NCI-H524 (cell line): ENCODE results near the gene SSU72.
A peak's percentile ranks its signal among the peaks of the same experiment; 100 is the strongest.
"Not testable (repeated sequence)": the region's sequence is repeated elsewhere in the genome, so short reads cannot be mapped to it uniquely, and the experiment has no call there.

ENCODE experiments used
- DNase-seq, 2 experiments: peaks; one replicate each; lab custom pipeline; 2025; lab: John Stamatoyannopoulos, UW

The SSU72 gene

DNA sequence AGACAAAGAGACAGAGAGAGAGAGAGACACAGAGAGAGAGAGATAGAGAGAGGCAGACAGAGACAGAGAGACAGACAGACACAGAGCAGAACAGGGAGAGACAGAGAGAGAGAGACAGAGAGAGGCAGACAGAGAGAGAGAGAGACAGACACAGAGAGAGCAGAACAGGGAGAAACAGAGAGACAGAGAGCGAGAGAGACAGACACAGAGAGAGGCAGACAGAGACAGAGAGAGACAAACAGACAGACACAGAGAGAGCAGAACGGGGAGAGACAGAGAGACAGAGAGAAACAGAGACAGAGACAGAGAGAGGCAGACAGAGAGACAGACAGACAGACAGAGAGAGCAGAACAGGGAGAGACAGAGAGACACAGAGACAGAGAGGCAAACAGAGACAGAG is 20.7 kb upstream of the SSU72 start:
- DNase-seq, result not testable (repeated sequence)

DNA sequence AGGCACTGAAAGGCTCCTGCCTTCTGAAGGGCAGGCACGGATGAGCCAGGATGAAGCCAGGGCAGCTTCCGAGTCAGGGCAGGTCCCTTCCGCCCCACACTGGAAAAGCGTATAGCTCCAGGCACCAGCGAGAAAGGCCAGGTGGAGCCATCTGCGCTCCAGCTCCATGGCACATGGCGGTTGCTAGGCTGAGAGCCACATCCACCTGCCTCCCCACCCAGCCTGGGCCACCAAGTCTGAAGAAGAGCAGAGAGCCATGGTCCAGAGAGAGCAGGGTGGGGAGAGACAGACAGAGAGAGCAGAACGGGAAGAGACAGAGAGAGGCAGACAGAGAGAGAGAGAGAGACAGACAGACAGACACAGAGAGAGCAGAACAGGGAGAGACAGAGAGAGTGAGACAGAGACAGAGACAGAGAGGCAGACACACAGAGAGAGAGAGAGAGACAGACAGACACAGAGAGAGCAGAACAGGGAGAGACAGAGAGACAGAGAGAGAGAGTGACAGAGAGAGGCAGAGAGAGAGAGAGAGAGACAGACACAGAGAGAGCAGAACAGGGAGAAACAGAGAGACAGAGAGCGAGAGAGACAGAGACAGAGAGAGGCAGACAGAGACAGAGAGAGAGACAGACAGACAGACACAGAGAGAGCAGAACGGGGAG is 20.1 kb upstream of the SSU72 start:
- peak in 1 of 2 experiments; percentile 38 for DNase-seq

DNA sequence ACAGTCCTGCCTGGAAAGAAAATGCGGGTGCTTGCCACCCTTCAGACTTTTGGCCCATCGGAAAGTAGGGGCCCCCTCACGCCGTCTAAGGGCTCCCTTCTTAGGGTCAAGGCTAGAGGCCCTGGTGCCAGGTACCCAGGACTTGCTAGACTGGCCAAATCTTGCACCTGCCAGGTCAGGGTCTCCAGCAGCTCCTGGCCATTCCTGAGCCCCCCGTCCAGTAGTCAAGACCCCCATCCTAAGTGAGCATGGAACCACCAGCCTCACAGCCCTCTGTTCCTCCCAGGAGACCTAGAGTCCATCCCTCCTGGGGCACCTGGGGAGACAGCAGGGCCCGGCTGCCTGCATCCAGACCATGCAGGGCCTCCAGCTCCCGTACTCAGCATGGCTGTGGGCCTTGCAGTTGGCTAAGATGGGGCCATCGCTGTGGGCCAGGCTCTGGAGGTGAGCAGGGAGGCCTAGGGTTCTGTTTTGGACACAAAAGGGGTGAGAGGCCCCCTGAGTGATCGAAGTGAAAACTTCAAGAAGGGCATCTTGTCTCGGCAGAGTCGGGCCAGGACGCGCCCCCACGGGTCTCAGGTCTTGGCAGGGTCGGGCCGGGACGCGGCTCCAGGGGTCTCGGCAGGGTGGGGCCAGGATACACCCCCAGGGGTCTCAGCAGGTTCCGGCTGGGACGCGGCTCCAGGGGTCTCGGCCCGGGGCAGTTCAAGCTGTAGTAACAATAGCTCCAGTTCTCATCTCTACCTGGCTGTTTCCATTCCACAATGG is 19.4 kb upstream of the SSU72 start:
- DNase-seq, result no peak

DNA sequence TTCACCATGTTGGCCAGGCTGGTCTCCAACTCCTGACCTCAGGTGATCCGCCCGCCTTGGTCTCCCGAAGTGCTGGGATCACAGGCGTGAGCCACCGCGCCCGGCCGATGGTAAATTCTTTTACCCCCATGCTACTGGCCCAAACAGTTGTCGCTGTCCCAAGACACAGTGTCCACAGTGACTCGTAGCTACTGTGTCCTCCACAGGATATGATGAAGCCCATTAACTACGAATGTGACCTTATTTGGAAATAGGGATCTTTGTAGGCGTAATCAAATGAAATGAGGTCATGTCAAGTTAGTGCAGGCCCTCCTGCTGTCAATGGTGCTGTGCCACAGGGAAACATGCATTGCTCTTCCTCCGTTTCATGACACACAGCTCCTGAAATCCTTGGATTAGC is 16.8 kb upstream of the SSU72 start:
- no peak for DNase-seq

DNA sequence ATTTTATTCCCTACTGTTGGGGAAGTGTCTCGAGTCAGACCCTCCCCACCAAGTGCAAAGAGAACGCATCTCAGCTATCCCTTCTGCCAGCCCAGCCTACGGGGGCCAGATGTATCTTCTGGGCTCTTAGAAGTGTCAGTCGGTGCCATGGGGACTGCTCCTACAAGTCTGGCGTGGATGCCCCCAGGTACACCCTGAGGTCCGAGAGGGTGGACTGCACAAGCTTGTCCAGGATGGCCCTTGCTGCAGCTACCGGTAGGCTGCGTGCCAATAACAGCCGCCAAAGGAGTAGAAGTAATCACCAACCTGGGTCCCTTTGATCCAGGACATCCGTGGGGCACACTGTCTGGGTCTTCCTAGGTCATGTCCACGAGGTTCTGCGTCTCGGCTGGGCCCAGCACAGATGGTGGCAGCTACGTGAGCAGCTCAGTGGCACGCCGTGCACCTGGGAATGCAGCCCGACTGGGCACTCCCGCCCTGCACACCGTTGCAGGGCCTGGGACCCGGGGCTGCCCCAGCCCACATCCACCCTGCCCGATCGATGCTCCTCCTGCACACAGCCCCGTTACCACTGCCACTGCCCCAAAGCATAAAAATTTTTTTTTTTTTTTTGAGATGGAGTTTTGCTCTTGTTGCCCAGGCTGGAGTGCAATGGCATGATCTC is 8.8 kb upstream of the SSU72 start:
- no peak for DNase-seq

DNA sequence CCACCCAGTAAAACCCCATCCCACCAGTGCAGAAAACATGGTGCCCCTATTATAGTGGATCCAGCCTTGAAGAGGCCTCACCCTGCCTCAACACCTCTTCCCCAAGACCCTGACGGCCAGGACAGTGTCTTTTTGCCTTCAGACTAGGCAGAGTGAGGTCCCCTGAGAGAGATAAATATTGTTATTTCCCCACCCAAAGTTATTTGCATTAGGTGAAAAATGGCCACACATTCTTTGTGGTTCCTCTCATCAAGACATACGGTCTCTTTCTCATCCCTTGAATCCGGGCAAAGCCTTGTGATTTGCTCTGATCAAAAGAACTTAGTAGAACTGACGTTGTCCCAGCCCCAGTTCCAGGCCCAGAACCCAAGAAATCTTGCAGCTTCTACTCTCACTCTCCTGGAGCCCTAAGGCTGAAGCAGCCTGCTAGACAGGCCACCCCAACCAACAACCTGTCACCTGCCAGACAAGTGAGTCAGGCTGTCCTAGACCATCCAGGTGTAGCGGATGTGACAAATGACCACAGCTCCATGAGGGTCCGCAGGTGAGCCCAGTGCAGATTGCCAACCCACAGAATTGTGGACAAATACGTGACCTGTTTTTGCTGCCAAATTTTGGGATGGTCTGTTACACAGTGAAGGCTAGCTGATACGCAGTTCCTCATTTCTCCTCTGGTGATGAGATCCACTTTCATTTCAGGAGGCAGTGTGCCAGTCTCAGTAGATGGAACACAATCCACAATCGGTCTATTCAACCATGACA is 8.1 kb upstream of the SSU72 start:
- DNase-seq, result no peak

DNA sequence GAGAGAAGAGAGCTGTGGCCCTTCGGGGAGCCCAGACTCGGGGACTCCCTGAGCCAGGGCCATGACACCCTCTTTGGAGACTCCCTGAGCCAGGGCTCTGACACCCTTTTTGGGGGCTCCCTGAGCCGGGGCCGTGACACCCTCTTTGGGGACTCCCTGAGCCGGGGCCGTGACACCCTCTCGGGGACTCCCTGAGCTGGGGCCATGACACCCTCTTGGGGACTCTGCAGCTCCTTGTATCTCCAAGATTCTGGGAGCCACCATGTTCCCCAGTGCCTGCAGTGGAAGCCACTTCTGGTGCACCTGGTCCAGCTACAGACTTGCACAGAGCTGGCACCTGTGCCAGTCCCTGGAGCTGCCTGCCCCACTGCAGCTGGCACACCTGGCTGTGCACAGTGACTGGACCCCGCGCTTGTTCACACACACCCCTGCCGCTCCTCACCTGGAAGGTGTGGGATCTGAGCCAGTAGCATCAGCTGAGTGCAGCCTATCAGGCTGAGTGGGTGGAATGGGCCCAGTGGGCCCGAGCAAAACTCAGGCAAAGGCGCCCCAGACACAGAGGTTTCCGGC is 3.8 kb upstream of the SSU72 start:
- no peak for DNase-seq

DNA sequence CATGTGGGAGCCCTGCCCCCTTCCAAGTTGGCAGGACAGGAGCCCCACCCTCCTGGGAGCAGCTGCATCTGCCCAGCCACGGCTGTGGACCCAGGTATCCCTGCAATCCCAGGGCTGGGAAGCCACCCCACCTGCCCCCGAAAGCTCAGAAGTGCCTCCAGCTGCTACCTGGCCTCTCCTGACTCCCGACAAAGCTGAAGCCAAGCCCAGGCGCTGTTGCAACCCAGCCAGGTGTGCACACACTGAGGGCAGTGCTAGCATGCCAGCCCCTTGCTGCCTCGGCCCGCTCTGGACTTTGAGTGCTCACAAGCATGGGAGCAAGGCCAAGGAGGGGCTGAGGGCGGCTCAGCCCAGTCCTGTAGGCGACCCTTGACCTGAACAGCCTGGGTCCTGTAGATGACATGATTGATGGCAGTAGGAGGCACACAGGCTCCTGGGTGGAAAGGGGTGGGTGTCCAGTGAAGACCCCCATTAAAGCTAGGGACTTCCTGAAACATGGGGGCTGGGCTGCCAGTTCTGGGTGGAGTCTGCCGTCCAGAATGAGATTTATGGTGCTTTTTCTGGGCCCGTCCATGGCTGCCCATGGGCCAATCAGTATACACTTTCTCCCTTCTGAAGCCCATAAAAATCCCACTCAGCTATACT is 2.8 kb upstream of the SSU72 start:
- DNase-seq, result no peak

DNA sequence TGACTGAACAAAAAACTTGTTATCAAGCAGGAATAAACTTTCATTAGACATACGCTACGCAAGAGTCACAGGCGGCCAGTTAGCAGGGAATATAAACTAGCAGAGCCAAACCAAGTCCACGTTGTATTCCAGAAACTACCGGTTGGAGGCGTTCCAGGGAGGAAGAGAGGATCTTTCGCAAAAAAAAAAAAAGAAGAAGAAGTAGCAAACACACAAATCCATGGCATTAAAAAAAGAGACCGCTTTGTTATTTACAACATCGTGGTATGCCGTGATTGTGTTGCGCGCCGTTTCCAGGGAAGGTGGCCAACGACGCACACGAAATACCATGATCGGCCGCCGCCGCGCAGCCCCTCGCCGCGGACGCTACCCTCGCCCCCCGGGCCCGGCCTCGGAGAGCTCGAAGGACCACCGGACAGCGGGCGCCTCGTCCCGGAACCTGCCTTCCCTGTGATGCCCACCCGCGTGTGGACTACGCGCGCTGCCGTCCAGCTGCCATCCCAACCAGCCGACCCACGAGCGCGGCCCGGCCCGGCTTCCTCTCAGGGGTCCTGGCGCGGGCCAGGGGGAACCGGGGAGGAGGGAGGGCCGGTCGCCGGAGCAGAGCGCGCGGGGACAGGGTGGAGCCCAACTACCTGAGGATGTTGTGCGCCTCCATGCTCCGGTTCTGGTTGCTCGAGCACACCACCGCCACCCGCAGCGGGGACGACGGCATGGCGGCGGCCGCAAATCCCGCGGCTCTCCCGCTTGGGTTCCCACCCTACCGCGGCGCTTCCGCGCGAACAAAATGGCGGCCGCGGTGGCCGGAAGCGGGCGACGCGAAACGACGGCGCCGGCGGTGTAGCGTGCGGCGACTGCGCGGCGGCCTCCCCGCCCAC is 581 bp downstream of the SSU72 start:
- DNase-seq, result peak in 1 of 2 experiments; percentile 67

DNA sequence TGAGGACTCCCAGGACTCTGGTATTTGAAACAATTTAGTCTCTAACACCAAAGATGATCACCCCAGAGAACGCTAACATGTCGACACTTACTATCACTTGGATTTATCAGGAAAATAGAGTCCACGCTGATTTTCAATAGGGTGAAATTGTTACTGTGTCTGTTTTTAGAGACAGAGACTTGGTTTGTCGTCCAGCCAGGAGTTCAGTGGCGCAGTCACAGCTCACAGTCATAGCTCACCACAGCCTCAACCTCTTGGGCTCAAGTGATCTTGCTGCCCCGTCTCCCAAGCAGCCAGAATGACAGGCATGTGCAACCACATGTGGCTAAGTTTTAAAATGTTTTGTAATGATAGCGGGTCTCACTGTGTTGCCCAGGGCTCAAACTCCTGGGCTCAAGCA is 5.3 kb downstream of the SSU72 start:
- DNase-seq, result no peak

DNA sequence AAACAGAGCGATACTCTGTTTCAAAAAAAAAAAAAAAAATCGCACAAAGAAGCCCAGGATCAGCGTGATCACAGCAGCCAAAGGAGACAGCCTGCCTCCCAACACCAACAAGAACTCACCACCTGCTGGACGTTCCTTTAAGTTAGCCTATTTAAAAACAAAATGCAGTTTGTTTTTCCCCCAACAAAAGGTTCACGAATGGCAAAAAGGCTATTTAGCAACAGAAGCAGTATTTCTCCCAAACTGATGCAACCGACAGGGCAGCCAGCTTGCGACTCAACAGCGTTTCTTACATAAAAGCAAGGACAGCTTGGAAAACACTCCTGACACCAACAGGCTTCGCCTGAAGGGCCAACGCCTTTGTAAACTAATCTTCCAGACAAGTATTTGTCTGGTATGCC is 6.8 kb downstream of the SSU72 start:
- DNase-seq, result peak in 1 of 2 experiments; percentile 30

DNA sequence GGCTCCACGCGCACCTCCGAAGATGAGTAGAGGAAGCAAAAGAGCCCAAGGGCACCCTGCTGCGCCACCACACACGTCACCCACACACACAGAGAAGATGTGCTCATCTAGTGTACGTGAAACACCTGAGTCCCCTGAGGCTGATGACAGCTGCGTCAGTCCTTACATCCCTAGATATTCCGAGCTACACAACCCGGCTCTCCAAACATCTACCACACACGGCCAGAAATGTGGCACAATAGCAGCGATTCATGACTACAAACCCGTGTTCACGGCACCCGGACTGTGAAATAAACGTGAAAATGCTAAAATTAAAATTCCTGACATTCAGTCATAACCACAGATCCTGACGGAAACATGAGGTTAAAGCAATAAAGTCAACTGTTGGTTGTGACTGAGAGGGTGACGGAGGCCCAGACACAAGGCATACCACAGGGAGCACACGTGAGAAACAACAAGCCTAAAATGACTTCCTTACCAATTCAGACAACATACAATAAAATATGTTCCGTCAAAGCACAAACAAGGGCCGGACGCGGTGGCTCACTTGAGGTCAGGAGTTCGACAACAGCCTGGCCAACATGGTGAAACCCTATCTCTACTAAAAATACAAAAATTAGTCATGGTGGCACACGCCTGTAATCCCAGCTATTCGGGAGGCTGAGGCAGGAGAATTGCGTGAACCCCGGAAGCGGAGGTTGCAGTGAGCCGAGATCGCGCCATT is 7.3 kb downstream of the SSU72 start:
- DNase-seq, result no peak

DNA sequence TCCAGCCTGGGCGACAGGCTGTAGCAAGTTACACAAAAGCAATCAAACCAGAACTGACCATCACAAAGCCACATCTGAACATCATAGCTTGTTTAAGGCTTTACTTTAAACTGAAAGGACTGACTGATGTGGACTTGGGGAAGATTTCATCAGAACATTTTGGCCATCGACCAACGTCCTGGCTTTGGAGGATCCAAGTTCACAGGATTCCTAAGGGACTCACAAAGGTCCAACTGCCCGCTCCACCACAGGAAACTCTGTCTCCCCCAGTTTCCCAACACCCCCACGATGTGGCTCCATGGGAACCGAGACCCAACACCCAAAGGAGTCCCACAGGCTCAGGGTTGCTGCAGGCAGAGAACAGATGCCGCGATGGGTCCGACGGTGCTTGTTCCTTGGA is 9.3 kb downstream of the SSU72 start:
- DNase-seq, result no peak

DNA sequence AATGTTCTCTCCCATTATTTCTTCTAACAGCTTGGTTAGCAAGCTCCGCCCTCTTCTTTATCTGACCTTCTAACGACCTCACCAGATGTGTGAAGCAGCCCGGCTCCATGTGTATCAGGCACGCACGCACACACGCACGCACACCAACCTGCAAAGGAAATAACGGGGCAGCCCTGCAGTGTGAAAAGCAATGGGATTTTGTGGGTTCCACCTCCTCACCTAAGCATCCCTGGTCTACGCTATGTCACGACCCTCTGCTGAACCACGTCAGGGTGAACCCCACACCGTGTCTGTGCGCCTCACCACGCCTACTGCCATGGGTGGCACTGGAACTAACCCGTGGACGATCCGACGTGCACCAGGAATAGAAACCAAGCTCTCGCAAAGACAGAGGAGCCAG is 10.4 kb downstream of the SSU72 start:
- no peak for DNase-seq

DNA sequence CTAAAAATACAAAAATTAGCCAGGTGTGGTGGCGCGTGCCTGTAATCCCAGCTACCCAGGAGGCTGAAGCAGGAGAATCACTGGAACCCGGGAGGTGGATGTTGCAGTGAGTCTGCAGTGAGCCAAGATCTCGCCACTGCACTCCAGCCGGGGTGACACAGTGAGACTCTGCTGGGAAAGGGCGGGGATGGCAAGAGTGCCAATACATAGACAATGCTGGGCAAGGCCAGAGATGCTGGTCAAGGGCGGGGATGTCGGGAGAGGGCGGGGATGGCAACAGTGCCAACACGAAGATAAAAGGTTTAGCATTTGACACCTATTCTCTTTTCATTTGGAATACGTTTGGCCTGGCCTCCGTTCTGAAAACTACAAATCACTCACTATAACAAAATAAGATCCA is 11.0 kb downstream of the SSU72 start:
- DNase-seq, result no peak

DNA sequence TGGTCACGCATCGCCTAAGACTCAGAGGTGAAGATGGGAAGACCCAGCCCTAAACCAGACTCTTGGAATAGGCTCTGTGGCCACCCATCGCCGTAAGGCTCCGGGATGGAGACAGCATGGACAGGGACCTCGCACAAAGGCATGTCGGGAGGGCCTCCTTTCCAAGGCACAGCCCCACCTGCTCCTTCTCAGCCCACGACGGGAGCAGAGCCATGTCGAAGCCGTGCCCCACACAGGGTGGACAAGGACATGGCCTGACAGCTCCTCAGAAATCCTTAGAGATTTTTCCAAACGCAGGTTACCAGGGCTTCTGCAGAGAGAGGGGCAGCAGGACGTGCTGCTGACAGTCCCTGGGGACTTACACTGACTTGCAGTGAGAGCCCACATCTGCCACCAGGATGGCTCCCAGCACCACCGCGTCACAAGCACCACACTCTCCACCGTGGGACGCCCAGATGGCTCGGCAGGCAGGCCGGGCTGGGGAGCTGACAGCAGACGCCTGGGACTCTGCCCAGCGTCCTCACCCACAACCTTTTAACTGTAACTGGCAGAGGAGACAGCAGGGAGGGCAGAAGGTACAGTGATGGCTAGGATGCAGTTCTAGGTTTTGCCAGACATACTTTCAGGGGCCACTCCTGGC is 12.0 kb downstream of the SSU72 start:
- DNase-seq, result peak; percentile 92 to 97

DNA sequence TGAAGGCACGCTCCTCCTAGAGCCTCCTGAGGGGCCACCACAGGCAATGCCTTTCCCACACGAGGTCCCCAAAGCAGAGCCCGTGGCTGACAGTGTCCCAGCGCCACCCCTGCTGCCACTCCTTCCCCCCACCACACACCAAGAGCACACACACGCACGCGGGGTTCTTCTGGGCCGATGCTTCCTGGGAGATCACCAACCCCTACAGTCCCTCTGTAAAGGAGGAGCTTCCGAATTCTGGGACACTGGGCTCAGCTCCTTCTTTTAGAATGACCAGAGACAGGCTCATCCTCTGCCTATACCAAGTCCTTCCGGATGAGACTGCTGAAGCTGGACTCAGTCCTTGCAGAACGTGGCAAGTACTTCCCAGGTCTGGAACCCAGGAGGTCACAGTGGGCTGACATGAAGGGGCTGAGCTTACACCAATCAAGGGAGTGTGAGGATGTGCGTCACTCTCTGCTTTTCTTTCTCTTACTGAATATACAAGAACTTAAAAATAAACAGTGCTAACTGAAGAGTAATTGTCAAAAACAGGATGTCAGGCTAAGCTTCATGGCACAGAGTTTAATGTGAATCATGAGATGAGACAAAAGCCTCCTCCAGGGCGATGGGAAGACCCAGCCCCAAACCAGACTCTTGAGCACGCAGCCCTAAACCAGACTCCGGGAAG is 12.7 kb downstream of the SSU72 start:
- DNase-seq, result no peak

DNA sequence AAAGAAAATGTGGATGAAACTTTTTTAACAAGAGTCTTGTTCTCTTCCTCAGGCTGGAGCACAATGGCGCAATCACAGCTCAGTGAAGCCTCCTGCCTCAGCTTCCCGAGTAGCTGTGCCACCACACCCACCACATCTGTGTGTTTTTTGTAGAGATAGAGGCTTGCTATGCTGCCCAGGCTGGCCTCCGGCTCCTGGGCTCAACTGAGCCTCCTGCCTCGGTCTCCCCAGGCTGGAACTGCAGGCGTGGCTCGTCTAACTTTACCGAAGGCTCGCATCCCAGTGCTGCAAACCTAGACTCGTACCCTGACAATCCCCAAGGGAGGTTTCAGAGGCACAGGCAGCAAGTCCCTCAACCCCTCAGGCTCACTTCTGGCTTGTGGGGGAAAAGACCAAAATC is 14.5 kb downstream of the SSU72 start:
- DNase-seq, result no peak

DNA sequence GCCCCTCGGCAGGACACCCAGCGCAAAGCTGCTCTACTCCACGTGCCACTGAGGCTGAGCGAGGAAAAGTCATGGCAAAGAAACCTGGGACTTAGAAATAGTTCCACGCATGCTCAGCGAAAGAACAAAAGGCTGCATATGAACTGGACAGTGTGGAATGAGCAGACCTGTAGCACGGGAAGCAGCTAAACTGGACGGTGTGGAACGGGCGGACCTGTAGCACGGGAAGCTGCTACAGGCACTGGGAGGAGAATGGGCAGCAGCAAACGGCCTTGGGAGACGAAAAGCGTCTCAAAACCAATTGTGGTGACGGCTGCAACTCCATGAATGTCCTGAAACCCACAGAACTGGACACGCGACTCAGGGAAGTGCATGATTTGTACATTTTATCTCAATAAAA is 15.6 kb downstream of the SSU72 start:
- no peak for DNase-seq
